ENCODE data around the gene HDAC4. TPM values are rescaled to one million over a fixed set of nuclear protein-coding genes. Genes with fewer than 3 reads are reported as not detected.

HDAC4 gene
- total RNA-seq, 4 donors from 2014 or later = 21.6 to 72.7 (median 35.2) TPM

DNA sequence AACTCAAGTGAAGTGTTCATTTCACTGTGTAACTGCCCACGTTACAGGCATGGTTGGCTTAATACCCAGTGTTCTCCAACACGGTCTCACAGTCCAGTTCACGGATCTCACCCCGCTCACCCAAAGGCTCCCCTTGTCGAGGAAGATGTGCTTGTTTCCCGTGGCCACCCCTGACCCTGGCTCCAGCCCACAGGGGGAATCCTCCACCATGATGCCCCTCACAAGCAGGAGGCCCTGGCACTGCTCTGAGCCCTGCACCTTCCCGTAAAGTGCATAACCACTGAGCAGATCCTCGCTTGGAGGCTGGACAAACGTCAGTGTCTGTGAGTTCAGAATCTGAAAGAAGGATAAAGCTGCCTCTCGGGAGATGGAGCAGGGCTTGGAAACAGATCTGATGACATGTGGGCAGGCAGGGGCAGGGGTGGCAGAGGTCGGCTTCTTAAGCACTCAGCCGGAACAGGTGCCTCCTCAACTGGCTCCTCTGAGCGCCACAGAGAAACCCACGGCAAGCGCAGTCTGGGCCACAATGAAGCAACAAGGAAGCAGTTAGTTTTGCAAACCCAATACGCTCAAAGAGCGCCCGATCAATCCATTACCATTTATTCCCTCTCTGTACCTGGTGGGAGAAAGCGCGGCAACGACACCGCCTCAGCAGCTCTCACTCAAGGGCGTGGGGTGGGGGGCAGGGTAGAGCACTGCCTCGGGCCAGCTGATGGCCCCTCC lies 17.6 kb downstream of the HDAC4 start:
- Histone ChIP-seq H3K4me3 (no peak overlapping the region), H3K27ac (no peak overlapping the region), H3K36me3 (peaks cover 0 to 33% (median 0%) of the 10 kb centered on the region in 3 donors), H3K9me3 (no peaks in the 10 kb centered on the region), H3K27me3 (no peaks in the 10 kb centered on the region), H3K4me1 (peaks cover 0 to 17% (median 3%) of the 10 kb centered on the region in 3 donors)
- DNase-seq = no peak
- 90 to 93% methylated on average over 19 to 20 of the region's 24 CpGs for WGBS, 2 donors
- no peak for TF ChIP-seq POLR2A (IDR thresholded peaks at IDR 0.05)
- TF ChIP-seq CTCF (IDR thresholded peaks at IDR 0.05) = no peak
- intact Hi-C loops (cut with DNase I) = no loop called here

- 80 to 94% methylated on average over 3 to 5 of the region's 6 CpGs for WGBS, 2 donors
- H3K36me3 ChIP-seq = peaks cover 0 to 34% (median 4%) of the 10 kb centered on the region in 3 donors
- no peak for DNase-seq
- TF ChIP-seq CTCF (IDR thresholded peaks at IDR 0.05) (no peak), POLR2A (IDR thresholded peaks at IDR 0.05) (no peak)
- no peak overlapping the region for H3K27ac ChIP-seq
- peaks cover 0 to 17% (median 3%) of the 10 kb centered on the region in 3 donors for H3K4me1 ChIP-seq
- no peaks in the 10 kb centered on the region for H3K9me3 ChIP-seq
- intact Hi-C loops (cut with DNase I) = no loop called here
- H3K27me3 ChIP-seq = no peaks in the 10 kb centered on the region
- no peak overlapping the region for H3K4me3 ChIP-seq
Measured at GRCh38 chr2:239382384-239382880, 18.4 kb downstream of the HDAC4 start.

DNA sequence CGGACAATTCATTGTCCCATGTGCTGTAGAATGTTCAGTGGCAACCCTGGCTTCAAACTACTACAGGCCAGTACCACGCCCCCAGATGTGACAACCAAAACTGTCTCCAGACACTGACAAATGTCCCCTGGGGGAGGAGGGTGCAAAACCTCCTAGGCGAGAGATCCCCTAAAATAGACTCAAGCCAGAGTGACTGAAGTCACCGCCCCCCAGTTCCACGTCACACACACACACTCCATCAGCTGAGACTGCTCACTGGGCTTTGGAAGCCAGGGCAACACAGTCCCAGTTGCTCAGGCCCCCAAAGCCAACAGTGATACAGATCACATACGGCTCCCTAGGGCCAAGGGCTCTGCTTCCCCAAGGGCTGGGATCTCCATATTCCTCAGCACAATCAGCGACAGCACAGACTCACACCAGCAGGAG lies 19.1 kb downstream of the HDAC4 start:
- intact Hi-C loops (cut with DNase I) = no loop called here
- H3K4me1 ChIP-seq = peaks cover 0 to 17% (median 3%) of the 10 kb centered on the region in 3 donors
- no peaks in the 10 kb centered on the region for H3K27me3 ChIP-seq
- H3K36me3 ChIP-seq = peaks cover 0 to 34% (median 4%) of the 10 kb centered on the region in 3 donors
- TF ChIP-seq CTCF (IDR thresholded peaks at IDR 0.05) (no peak), POLR2A (IDR thresholded peaks at IDR 0.05) (no peak)
- H3K27ac ChIP-seq = no peak overlapping the region
- 74 to 81% methylated on average over 3 of the region's 7 CpGs for WGBS, 2 donors
- no peak overlapping the region for H3K4me3 ChIP-seq
- no peaks in the 10 kb centered on the region for H3K9me3 ChIP-seq
- no peak for DNase-seq

DNA sequence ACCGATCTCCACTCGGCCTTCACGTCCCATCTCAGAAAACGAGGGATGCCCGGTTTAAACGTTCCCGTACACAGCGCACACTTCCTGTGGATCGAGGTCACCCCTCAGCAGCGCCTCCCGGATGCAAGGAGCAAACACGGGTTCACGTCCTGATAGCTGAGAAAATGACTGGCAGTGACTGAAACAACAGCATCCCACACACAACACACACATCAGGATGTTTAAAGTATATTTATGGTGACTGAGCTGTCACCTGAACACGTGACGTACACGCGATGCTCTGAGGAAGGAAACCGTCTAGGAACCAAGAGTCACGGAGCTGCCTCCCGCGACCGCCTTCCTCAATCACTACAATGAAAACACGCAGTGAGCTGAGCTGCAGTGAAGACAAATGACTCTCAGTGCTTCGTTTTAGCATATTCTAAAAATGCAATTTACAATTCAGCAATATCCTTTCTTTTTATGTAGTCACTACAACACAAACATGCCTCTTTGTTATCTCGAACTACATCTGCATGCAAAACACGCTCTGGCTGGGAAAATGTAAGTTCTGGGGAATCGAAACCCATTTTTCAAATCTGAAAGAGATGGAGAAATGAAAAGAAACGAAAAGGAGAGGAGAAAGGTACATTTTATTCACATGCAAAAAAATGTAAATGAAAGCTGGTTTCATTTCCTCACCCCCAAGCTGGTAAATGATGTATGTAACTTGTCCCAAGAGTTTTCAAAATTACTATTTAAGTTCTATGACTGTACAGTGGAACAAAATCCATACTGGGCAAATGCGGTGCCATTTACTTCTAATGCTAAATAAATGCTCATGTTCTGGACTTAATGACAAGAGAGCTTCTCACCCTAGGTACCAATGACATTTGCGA lies 19.8 kb downstream of the HDAC4 start:
- peak overlapping the region in 1 of 4 donors; percentile 18 for H3K27ac ChIP-seq
- H3K9me3 ChIP-seq = no peaks in the 10 kb centered on the region
- peaks cover 0 to 17% (median 3%) of the 10 kb centered on the region in 3 donors for H3K4me1 ChIP-seq
- intact Hi-C loops (cut with DNase I) = no loop called here
- peaks cover 0 to 29% (median 4%) of the 10 kb centered on the region in 3 donors for H3K36me3 ChIP-seq
- TF ChIP-seq CTCF (IDR thresholded peaks at IDR 0.05) = no peak
- peak in 1 of 4 donors; percentile 13 for TF ChIP-seq POLR2A (IDR thresholded peaks at IDR 0.05)
- WGBS, 2 donors = 54 to 71% methylated on average over 27 to 30 of the region's 30 CpGs
- H3K4me3 ChIP-seq = peak overlapping the region in 2 of 4 donors; percentile 13 to 21
- no peaks in the 10 kb centered on the region for H3K27me3 ChIP-seq
- no peak for DNase-seq
